NCI-H1048 (cell line): ENCODE results near the gene RPL32.
"Not testable (repeated sequence)": the region's sequence is repeated elsewhere in the genome, so short reads cannot be mapped to it uniquely, and the experiment has no call there.

Source experiments
- DNase-seq: peaks from one replicate; lab custom pipeline; 2025; lab: John Stamatoyannopoulos, UW

The RPL32 gene

DNA sequence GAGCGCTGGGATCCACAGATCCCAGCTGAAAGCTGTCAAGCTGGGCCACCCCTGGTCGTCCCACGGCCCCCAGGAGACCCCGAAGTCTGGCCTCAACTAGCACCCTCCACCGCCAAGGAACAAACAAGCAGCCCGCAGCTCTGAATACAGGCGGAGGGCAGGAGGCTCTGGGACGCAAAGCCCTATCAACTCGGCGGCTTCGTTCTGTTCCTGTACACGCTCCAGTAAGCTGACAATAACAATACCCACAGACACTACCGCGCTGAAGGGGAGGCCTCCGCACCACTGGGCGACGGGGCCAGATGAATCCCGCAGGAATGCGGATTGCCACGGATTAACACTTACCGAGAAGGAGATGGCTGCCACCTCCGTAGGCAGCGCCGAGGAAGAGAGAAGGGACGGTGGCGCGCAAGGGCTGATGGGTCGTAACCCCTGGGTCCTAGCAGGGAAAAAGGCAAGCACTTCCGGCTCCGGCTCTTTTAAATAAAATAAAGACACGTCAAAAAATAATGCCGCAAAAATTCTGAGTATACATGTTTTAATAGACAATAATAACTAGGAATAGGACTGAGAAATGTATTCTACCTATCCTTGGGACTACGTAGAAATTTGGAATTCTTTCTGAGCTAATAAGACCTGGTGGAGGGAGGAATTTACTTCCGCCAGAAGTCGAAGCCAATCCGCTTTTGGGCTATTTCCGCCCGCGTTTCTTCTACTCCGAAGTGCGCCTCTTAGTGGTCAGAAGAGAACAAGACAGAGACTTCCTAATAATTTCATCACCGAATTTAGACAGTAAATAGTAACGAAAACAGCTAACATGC, at the start of gene RPL32:
Gene RPL32 (minus strand): TSS at position 417 of the 821 bp plus-strand sequence. CDS start 1,328 bp downstream, outside the sequence.
- peak; percentile 89 for DNase-seq

DNA sequence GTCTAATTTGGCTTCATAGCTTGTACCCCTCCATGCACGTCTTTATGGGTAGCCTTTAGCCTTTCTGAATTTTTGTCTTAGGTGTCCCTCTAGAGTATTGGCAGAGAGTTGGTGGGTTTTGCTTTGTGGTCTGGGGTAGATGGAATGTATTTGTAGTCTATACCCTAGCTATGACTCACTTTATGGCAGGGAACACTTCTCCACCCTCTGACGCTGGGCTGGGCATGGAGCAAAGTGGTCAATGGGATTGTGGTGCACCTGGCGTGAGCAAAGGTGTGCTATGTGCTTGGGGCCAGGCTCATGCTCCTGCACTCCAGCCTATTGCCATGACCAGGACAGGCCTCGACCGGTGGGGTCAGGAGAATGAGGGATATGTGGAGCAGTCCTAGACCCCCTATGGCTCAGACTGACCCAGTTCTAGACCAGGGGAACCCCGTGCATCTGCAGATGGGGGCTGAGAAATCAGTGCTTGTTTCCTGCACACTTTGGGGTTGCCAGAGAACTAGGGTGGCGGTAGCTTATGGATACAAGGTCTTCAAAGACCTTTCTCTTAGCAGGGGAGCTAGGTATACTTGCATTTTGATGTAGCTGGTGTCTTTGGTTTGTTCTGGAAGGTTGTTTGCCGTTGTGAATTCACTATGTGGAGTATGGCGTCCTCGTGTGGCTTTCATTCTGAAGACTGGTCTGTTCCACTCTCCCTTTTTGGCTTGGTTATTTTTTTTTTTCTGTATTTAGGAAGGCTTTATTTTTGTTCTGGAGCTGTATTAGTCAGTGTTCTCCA, 49.4 kb upstream of the RPL32 start:
- no peak for DNase-seq

DNA sequence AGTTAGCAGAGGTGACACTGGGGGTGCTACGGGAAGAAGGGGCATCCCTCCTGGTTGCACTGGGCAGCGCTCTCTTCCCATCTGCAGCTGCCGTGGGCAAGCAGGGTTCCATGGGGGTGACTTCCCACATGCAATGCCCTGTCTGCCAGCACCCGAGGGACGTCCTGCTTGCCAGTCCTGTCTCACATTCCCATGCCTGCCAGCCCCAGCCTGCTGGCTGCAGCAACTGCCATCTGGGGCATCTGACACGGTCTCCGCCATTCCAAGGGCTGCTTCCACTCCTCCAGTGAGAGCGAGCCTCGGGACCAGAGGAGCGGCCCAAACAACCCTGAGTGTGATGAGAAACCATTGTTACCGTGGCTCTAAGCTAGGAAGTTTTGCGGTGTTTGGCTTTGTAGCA, 45.4 kb upstream of the RPL32 start:
- no peak for DNase-seq

DNA sequence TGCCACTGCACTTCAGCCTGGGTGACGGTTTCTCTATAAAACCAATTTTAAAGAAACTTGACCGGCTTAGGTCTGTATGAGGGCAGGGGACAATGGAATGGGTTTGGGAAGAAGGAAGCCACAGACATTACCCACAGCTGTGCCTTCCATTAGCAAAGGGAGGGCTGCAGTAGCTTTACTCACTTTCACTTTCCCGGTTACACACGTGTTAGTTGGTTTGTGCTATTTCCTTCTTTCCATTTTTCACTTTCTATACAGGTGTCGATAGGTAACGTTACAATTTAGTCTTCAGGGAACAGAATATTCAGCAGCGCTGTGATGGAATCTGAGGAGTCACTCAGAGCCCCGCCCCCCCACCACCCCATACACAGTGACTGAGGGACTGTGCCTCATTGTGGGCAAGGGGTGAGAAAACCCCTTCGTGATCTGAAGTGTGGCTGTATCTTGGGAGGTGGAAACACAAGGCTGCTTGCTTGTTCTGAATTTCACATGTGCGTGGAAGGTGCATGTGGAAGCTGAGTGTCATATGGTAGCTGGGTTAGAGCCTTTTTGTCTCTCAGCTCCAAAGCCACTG, 44.8 kb upstream of the RPL32 start:
- no peak for DNase-seq

DNA sequence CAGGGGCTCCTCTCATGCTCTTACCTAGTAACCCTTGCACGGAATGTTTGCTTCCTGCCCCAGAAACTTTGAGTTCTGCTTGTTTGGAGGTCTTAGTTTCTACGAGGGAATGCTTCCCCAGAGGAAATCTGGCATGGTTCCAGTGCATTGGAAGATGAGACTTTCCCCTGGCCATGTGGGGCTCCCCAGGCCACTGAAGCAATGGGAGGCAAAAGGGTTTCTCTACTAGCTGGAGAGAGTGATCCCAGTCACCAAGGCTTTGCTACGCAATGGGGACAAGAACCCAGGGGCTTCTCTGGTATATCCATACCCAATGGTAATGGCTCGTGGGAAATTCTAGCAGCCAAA, 44.2 kb upstream of the RPL32 start:
- no peak for DNase-seq

DNA sequence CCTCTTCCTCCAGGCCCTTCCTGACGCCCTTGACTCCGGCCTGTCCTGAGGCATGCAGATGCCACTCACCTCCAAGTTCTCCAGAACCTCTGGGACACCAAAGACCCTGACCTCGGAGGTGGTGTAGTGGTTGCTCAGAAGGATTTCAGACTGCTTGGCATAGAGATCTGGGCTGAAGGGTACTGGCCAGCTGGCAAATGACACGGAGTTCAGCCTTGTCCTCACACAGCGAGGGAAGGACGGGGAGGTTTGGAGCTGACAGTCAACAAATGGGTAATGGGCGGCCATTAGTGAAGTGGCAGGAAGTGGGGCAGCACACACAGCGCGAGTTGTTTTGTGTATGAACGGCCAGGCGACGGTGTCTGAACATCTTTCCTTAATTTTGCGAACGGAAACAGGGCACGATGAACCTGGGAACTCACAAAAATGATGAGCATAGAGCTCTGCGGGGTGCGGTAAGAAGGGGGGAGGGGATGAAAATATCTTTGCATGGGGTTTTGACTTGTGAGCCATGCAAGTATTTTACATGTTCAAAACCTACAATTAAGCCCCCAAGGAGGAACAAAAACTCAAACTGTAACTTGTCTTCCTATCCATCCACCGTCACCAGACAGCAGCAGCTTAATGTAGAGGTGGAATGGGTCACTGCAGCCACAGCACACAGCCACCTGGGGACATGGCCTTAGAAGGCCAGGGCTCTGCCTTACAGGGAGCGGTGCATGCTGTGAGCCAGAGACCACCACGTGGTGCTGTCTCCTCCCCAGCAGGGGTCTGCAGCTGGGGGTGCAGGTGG, 43.6 kb upstream of the RPL32 start:
- DNase-seq: no peak

DNA sequence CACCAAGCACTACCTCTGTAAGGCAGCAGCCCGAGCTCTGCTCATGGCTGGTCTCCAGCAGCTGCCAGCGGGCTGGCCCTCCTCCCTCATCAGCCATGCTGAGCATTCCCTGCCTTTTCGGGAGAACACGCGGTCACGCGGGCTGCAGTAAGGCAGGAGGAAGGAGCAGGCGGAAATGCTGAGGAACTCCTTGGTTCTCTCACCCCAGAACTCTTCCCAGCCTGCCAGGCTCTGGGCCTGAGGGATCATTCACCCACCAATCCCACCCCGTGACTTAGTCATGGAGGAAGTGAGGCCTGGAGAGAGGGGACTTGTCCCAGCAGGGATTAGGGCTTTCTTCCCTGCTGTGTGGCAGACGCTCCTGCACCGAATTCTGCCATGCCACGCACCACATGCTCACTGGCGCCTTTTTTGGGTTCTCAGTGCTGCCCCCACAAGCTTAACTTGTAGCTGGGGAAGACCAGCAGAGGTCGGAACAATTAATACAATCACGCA, 42.9 kb upstream of the RPL32 start:
- DNase-seq: no peak

DNA sequence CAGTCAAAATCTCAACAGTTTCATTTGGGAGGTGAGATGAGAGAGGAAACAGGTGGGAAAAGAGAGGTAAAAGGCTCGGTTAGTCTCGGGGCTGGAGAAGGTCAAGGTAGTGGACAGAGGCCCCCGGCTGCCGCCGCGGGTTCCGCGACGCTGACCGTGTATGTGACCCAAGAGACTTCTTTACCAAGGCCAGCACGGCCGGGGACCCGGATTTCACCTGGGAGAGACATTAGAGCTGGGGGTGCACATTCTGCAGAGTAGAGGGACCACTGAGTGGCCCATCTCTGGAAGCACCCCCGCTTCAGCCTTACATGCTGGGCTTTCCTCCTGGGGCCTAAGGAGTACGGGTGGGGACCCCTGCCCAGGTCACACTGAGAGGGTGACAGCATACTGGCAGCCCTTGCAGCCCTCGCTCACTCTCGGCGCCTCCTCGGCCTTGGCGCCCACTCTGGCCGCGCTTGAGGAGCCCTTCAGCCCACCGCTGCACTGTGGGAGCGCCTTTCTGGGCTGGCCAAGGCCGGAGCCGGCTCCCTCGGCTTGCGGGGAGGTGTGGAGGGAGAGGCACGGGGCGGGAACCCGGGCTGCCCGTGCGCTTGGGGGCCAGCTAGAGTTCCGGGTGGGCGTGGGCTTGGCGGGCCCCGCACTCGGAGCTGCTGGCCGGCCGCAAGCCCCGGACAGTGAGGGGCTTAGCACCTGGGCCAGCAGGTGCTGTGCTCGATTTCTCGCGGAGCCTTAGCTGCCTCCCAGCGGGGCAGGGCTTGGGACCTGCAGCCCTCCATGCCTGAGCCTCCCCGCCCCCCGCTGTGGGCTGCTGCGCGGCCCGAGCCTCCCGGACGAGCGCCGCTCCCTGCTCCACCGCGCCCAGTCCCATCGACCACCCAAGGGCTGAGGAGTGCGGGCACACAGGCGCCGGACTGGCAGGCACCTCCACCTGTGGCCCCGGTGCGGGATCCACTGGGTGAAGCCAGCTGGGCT, 41.3 kb upstream of the RPL32 start:
- no peak for DNase-seq

DNA sequence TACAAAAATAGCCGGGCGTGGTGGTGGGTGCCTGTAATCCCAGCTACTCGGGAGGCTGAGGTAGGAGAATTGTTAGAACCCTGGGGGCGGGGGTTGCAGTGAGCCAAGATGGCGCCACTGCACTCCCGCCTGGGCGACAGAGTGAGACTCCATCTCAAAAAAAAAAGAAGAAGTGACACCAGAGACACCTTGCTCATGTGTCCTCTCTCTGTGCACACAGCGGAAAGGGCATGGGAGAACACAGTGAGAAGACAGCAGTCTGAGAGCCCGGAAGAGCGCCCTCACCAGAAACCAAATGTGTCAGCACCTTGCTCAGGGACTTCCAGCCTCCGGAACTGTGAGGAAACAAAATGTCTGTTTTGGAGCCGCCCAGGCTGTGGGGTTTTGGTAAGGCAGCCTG, 40.5 kb upstream of the RPL32 start:
- DNase-seq: not testable (repeated sequence)

DNA sequence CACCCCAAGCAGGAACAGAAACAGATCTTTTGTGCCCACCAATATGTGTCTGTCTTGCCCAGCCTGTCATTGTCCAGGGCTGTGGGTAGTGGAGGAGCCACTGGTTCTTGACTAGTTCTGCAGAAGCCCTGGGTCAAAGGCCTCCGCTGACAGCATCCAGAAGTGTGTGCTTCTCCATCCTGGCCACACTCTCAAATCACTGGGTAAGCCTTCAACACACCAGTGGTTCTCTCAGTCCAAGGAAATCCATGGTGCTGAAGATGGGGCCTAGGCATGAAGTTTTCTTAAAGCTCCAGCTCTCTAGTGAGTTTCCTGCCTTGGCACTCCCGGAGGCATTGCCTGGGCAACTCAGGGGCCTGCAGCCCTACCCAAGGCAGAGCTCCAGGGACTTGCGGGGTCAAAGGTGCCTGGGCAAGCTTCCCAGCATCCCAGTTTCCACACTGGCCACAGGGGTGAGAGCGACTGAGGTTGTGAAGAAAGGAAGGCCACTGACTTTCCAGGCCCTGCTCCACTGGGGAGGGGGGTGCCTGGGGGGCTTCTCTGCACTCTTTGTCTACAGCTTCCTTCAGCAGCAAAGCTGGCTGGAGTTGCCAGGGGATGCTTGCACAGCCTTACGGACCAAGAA, 37.9 kb upstream of the RPL32 start:
- no peak for DNase-seq

DNA sequence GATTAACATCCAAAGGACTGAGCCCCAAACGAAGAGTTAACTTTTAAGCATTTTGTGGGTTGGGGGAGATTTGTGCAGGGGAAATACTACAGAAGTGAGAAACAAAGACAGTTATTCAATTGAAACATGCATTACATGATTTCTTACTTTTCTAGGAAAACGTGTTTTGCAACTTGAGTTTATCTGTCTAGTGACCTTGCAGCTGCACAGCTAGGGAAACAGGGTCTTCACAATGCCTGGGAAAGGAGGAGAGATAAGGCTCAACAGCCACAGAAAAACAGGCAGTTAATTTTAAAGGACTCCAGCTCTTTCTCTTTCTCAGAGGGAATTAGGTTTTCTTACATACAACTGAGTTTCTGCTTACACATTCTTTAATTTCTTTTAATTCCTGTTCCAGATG, 37.4 kb upstream of the RPL32 start:
- not testable (repeated sequence) for DNase-seq

DNA sequence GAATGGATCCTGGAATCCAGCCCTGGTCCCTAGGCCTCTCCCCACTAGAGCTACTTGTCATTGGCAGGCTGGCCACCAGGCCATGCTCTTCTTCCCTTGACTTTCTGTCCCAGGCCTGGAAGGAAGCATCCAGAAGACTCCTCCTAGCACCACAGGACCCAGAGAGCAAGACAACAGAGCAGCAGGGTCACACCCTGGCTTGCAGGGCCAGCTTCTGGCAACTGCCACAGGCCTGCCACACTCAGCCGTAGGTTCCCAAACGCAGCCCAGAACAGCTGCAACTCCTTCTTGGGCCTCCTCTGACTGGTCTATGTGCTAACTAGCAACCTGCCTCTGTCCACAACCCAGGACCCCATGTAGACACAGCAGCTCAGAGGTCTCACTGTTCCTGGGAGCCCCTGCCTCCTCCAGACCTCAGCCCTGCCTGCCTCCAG, 36.8 kb upstream of the RPL32 start:
- no peak for DNase-seq

DNA sequence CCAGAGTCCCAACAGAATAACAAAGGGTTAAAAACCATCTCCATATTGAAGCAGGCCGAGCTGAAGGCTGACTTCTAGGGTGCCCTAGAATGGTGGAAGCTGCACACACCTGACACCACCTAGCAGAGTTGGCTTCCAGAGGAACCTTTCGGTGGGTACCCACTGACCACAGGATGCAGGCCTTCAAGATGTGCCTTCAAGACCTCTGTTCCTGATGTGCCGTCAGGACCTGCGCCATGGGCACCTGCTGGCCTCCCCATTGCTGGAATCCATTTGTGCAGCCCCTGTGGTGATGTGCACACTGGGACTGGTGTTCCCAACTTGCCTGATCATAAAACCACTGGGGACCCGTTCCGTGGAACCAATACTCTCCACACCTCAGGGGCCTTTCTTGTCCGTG, 35.7 kb upstream of the RPL32 start:
- no peak for DNase-seq

DNA sequence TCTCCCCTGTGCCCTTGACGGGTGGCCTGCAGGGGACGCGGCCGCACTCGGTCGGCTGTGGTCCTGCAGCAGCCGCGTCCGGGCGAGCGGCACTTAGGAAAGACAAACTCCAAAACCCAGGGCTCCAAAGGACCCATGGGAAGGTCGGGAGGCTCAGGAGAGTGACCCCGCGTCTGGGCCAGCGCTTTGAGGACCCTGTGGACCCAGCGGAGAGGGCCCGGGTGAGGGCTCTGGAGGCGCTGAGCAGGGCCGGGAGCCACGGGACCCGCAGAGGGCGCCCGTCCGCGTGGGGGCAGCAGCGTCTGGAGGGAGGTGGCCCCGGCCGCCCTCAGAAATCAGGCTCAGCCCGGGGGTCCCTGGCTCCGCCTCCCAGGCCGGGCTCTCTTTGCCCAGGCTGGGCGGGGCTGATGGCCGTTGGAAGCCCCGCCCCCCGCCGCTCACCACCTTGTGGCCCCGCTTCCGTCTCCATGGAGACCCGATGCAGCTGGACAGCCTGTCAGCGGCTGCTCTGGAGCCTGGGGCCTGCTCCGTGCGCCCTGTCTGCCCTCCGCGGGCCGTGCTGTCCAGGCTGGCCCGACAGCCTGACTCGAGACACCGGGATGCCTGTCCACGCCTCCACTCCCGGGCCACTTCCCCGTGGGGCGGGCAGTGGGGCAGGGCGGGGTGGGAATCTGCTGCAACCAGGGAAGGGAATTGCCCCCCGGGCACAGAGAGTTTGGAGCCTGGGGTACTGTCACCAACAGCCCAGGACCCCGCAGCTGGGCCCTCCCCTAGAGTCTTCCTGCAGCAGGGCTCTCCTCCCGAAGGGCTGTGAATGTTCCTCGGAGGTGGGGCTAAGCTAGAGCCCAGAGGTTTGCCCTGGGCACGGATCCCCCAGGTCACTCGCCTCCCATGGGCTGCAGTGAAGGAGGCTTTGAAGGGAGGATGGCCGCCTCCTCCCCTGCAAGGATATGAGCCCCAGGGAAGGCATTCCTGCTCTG, 34.8 kb upstream of the RPL32 start:
- no peak for DNase-seq

DNA sequence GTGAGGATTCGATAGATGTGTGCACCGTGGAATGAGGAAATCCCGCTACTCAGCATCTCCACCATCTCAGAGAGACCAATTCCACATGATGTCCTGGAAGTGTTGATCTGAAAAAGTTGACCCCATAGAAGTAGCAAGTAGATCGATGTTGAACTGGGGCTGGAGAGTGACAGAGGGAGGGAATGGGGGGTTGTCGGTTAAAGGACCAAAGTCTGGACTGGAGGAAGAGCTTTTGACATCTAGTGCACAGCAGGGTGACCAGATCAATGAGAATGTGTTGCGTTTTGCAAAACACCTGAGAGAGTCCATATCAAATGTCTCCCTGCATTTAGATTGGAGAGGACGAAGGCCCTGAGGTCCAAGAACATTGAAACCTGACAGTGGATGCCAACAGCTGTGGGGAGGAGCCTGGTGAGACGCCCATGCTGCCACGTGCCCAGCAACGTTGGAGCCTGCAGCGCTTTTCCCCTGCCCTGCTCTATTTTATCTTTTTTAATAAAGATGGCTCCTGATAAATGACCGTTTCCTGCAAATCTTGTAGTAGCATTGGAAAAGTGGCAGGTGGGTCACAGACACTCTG, 30.1 kb upstream of the RPL32 start:
- DNase-seq: no peak

DNA sequence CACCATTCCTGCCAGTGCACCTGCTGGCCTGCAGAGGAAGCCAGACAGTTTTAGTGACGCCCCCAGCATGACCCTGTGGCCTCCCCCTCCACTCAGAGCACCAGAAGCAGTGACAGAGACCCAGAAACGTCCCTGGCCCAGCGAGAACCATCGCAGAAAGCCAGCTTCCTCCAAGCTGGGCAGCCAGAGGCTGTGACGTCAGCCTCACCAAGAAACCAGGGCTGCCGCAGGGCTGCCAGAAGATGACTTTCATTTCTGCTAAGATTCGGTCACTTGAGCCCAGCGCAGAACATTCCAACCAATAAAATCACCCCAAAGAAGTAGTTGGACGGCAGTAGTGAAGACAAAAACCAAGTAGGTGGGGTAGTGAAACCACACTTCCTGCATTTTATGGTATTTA, 29.6 kb upstream of the RPL32 start:
- no peak for DNase-seq

DNA sequence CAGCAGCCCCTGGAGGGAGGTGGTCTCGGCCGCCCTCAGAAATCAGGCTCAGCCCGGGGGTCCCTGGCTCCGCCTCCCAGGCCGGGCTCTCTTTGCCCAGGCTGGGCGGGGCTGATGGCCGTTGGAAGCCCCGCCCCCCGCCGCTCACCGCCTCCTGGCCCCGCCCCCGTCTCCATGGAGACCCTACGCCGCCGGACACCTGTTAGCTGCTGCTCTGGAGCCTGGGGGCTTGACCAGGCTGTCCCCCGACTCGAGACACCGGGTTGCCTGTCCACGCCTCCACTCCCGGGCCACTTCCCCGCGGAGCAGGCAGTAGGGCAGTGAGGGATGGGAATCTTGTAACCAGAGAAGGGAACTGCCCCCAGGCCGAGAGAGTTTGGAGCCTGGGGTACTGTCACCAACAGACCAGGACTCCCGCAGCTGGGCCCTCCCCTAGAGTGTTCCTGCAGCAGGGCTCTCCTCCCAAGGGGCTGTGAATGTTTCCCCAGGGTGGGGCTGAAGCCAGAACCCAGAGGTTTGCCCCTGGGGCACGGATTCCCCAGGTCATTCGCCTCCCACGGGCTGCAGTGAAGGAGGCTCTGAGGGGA, 27.8 kb upstream of the RPL32 start:
- DNase-seq: no peak
